ENCODE results near the gene TTLL8.

Gene TTLL8

GRCh38 chr22:50007057-50007511 is 51.0 kb downstream of the TTLL8 start (continued):
- TF ChIP-seq PRDM10 (tag by site-specific recombination; IDR thresholded peaks at IDR 0.05), result peak; percentile 23; the same call in 1 of the 2 replicates
- peak; percentile 83; the same call in 1 of the 2 replicates for TF ChIP-seq ZBTB44 (tag by site-specific recombination; IDR thresholded peaks at IDR 0.05)
- peak; percentile 51 for TF ChIP-seq ZNF366 (tag by site-specific recombination; conservative IDR thresholded peaks at IDR 0.05)
- TF ChIP-seq ZNF174 (tag by site-specific recombination; IDR thresholded peaks at IDR 0.05), result no peak

GRCh38 chr22:50004918-50005317 is 53.2 kb downstream of the TTLL8 start:
- Histone ChIP-seq H3K4me1 (ENCODE audit: control insufficient read depth, insufficient read depth, low read length) (peaks cover 4% of the 10 kb centered on the region), H3K36me3 (ENCODE audit: control insufficient read depth in 2 of 2, insufficient read depth in 1 of 2, low read length in 2 of 2) (no peaks in the 10 kb centered on the region), H3K27ac (ENCODE audit: extremely low read depth, low read depth, low read length) (no peak overlapping the region), H3K4me3 (ENCODE audit: low read depth, low read length) (no peak overlapping the region), H3K9me3 (ENCODE audit: control insufficient read depth, insufficient read depth, low read depth, low read length) (no peaks in the 10 kb centered on the region)
- ChIA-PET POLR2A (no interaction called here), CTCF (interaction anchor here (1.1 to 1.4 kb wide), 3 partner anchors 25 to 75 kb away, joined by 3 to 6 read pairs (median 4); no protein-coding TSS in a partner anchor)
- no peak for TF ChIP-seq SETDB1 (IDR thresholded peaks at IDR 0.05; ENCODE audit: insufficient read length, low read length)
- TF ChIP-seq ZNF335 (tag by site-specific recombination; conservative IDR thresholded peaks at IDR 0.05), result no peak
- no peak for TF ChIP-seq ZNF426 (tag by site-specific recombination; IDR thresholded peaks at IDR 0.05)
- no peak for TF ChIP-seq ZNF394 (tag by site-specific recombination; IDR thresholded peaks at IDR 0.05; ENCODE audit: borderline replicate concordance)
- TF ChIP-seq ZNF292 (tag by site-specific recombination; IDR thresholded peaks at IDR 0.05; ENCODE audit: borderline replicate concordance, low read depth), result no peak
- TF ChIP-seq ZNF830 (tag by site-specific recombination; IDR thresholded peaks at IDR 0.05; ENCODE audit: low read depth), result no peak
- no peak for TF ChIP-seq ZFHX2 (tag by site-specific recombination; conservative IDR thresholded peaks at IDR 0.05)
- no peak for TF ChIP-seq ELK4 (IDR thresholded peaks at IDR 0.05; ENCODE audit: borderline replicate concordance, low read depth, low read length)
- no peak for TF ChIP-seq ZNF692 (tag by site-specific recombination; IDR thresholded peaks at IDR 0.05)
- TF ChIP-seq ZNF585B (tag by site-specific recombination; IDR thresholded peaks at IDR 0.05), result no peak
- no peak for TF ChIP-seq ZNF140 (tag by site-specific recombination; IDR thresholded peaks at IDR 0.05)
- no peak for TF ChIP-seq ZSCAN23 (tag by site-specific recombination; IDR thresholded peaks at IDR 0.05)
- no peak for TF ChIP-seq AEBP2 (tag by site-specific recombination; IDR thresholded peaks at IDR 0.05; ENCODE audit: borderline replicate concordance)
- no peak for TF ChIP-seq ZNF175 (tag by site-specific recombination; IDR thresholded peaks at IDR 0.05)
- no peak for TF ChIP-seq ZNF571 (tag by site-specific recombination; IDR thresholded peaks at IDR 0.05)
- no peak for TF ChIP-seq ZNF155 (tag by site-specific recombination; IDR thresholded peaks at IDR 0.05)
- no peak for TF ChIP-seq ZNF777 (tag by site-specific recombination; IDR thresholded peaks at IDR 0.05; ENCODE audit: borderline replicate concordance)

Measured in HEK293 (cell line).